Measurements from ENCODE around the gene ZMYND15.
"Not testable (repeated sequence)": the region's sequence is repeated elsewhere in the genome, so short reads cannot be mapped to it uniquely, and the experiment has no call there.

Gene ZMYND15

GRCh38 chr17:4739122-4740024 is at the start of gene ZMYND15, which contains the start of gene CXCL16:
Gene ZMYND15, plus strand, starts transcription at chr17:4739833. Its CDS starts 716 bp downstream, at chr17:4740549.
Gene CXCL16, minus strand, starts transcription at chr17:4739928. Its CDS starts 589 bp downstream, at chr17:4739339.
- DNase-seq: no peak

- DNase-seq: not testable (repeated sequence)
Observed at GRCh38 chr17:4689872-4690271, 49.8 kb upstream of the ZMYND15 start.

GRCh38 chr17:4690745-4691144 is 48.9 kb upstream of the ZMYND15 start:
- DNase-seq: no peak

- no peak for DNase-seq
Observed at GRCh38 chr17:4691686-4692085, 47.9 kb upstream of the ZMYND15 start.

GRCh38 chr17:4693416-4693815 is 46.2 kb upstream of the ZMYND15 start:
- no peak for DNase-seq

GRCh38 chr17:4696437-4696805 is 43.2 kb upstream of the ZMYND15 start:
- DNase-seq: no peak

GRCh38 chr17:4699401-4700056 is 40.1 kb upstream of the ZMYND15 start:
- DNase-seq: not testable (repeated sequence)

- DNase-seq: no peak
Observed at GRCh38 chr17:4701116-4701515, 38.5 kb upstream of the ZMYND15 start.

- DNase-seq: no peak
Observed at GRCh38 chr17:4703330-4703691, 36.3 kb upstream of the ZMYND15 start.

- DNase-seq: not testable (repeated sequence)
Observed at GRCh38 chr17:4704574-4704907, 35.1 kb upstream of the ZMYND15 start.

- DNase-seq: no peak
Observed at GRCh38 chr17:4704991-4705390, 34.6 kb upstream of the ZMYND15 start.

- no peak for DNase-seq
Observed at GRCh38 chr17:4706121-4706520, 33.5 kb upstream of the ZMYND15 start.

- no peak for DNase-seq
Observed at GRCh38 chr17:4708436-4708835, 31.2 kb upstream of the ZMYND15 start.

GRCh38 chr17:4709794-4710692 is 29.6 kb upstream of the ZMYND15 start, which contains the start of gene ARRB2:
Gene ARRB2, plus strand, starts transcription at chr17:4710632. Its CDS starts 90 bp downstream, at chr17:4710722.
- peak; percentile 97 for DNase-seq

- DNase-seq: no peak
Observed at GRCh38 chr17:4710693-4711634, 28.7 kb upstream of the ZMYND15 start.

GRCh38 chr17:4711661-4712181 is 27.9 kb upstream of the ZMYND15 start:
- no peak for DNase-seq

- no peak for DNase-seq
Observed at GRCh38 chr17:4712526-4712925, 27.1 kb upstream of the ZMYND15 start.

GRCh38 chr17:4714340-4715062 is 25.1 kb upstream of the ZMYND15 start:
- not testable (repeated sequence) for DNase-seq

GRCh38 chr17:4715063-4715744 is 24.4 kb upstream of the ZMYND15 start:
- DNase-seq: no peak

- no peak for DNase-seq
Observed at GRCh38 chr17:4716081-4716480, 23.6 kb upstream of the ZMYND15 start.
